NCI-H526 (cell line): Measurements from ENCODE around the gene ATP10B.
"Not testable (repeated sequence)": the region's sequence is repeated elsewhere in the genome, so short reads cannot be mapped to it uniquely, and the experiment has no call there.

Source experiments
- DNase-seq, 2 experiments: peaks; one replicate each; lab custom pipeline; 2025; lab: John Stamatoyannopoulos, UW

The ATP10B gene

GRCh38 chr5:160812996-160813395 lies 39.0 kb downstream of the ATP10B start:
- DNase-seq = not testable (repeated sequence)

GRCh38 chr5:160805376-160805775 lies 46.6 kb downstream of the ATP10B start:
- DNase-seq = no peak

- DNase-seq = peak in 1 of 2 experiments; percentile 22
Observed at GRCh38 chr5:160802592-160802991, 49.4 kb downstream of the ATP10B start.

- DNase-seq = no peak
Observed at GRCh38 chr5:160800375-160801275, 51.4 kb downstream of the ATP10B start.

GRCh38 chr5:160799184-160799583 lies 52.8 kb downstream of the ATP10B start:
- no peak for DNase-seq

GRCh38 chr5:160797020-160797419 lies 55.0 kb downstream of the ATP10B start:
- DNase-seq = no peak

- no peak for DNase-seq
Observed at GRCh38 chr5:160793530-160793899, 58.5 kb downstream of the ATP10B start.

GRCh38 chr5:160792732-160793529 lies 59.1 kb downstream of the ATP10B start:
- no peak for DNase-seq

GRCh38 chr5:160792281-160792680 lies 59.7 kb downstream of the ATP10B start:
- no peak for DNase-seq

- DNase-seq = no peak
Observed at GRCh38 chr5:160789219-160789859, 62.7 kb downstream of the ATP10B start.

- DNase-seq = peak; percentile 48 to 63
Observed at GRCh38 chr5:160788102-160788660, 63.8 kb downstream of the ATP10B start.

GRCh38 chr5:160787240-160787639 lies 64.8 kb downstream of the ATP10B start:
- DNase-seq = peak; percentile 19 to 40

GRCh38 chr5:160774666-160775315 lies 77.2 kb downstream of the ATP10B start:
- DNase-seq = no peak

GRCh38 chr5:160773646-160774410 lies 78.2 kb downstream of the ATP10B start:
- no peak for DNase-seq

GRCh38 chr5:160772854-160773253 lies 79.2 kb downstream of the ATP10B start:
- no peak for DNase-seq

GRCh38 chr5:160770718-160771117 lies 81.3 kb downstream of the ATP10B start:
- DNase-seq = no peak

- DNase-seq = no peak
Observed at GRCh38 chr5:160769301-160769700, 82.7 kb downstream of the ATP10B start.

- DNase-seq = no peak
Observed at GRCh38 chr5:160767062-160767461, 84.9 kb downstream of the ATP10B start.

GRCh38 chr5:160760008-160760407 lies 92.0 kb downstream of the ATP10B start:
- DNase-seq = no peak

GRCh38 chr5:160757194-160757593 lies 94.8 kb downstream of the ATP10B start:
- no peak for DNase-seq
